ENCODE measurements around the gene CACNA2D2.
A peak's percentile ranks its signal among the peaks of the same experiment; 100 is the strongest.

CACNA2D2 gene

GRCh38 chr3:50340448-50341329 is 162.7 kb downstream of the CACNA2D2 start, which contains the start of gene RASSF1:
TSS of gene RASSF1 (minus strand) at chr3:50340836. CDS start at chr3:50340805, 31 bp downstream.
- DNase-seq = peak; percentile 90

GRCh38 chr3:50340147-50340447 is 163.3 kb downstream of the CACNA2D2 start:
- no peak for DNase-seq

GRCh38 chr3:50339485-50340146 is 163.8 kb downstream of the CACNA2D2 start:
- no peak for DNase-seq

- no peak for DNase-seq
Measured at GRCh38 chr3:50338965-50339364, 164.5 kb downstream of the CACNA2D2 start.

GRCh38 chr3:50337175-50337861 is 166.1 kb downstream of the CACNA2D2 start:
- DNase-seq = peak; percentile 100

GRCh38 chr3:50336452-50337174 is 166.8 kb downstream of the CACNA2D2 start:
- DNase-seq = no peak

- no peak for DNase-seq
Measured at GRCh38 chr3:50334339-50335075, 168.9 kb downstream of the CACNA2D2 start.

GRCh38 chr3:50333744-50334328 is 169.6 kb downstream of the CACNA2D2 start:
- no peak for DNase-seq

GRCh38 chr3:50331364-50331907 is 172.0 kb downstream of the CACNA2D2 start:
- DNase-seq = no peak

GRCh38 chr3:50330330-50330729 is 173.1 kb downstream of the CACNA2D2 start:
- no peak for DNase-seq

GRCh38 chr3:50327943-50328691 is 175.3 kb downstream of the CACNA2D2 start, which contains the start of gene TUSC2:
TSS of gene TUSC2 (minus strand) at chr3:50328223. CDS start at chr3:50328099, 124 bp downstream.
- DNase-seq = peak; percentile 97

GRCh38 chr3:50327129-50327528 is 176.3 kb downstream of the CACNA2D2 start:
- DNase-seq = peak; percentile 27

- no peak for DNase-seq
Measured at GRCh38 chr3:50326182-50326541, 177.3 kb downstream of the CACNA2D2 start.

- no peak for DNase-seq
Measured at GRCh38 chr3:50325497-50326181, 177.8 kb downstream of the CACNA2D2 start.

- peak; percentile 19 for DNase-seq
Measured at GRCh38 chr3:50325113-50325480, 178.3 kb downstream of the CACNA2D2 start.

- peak; percentile 79 for DNase-seq
Measured at GRCh38 chr3:50324351-50325112, 178.9 kb downstream of the CACNA2D2 start.

- peak; percentile 35 for DNase-seq
Measured at GRCh38 chr3:50323614-50324199, 179.7 kb downstream of the CACNA2D2 start.

- DNase-seq = no peak
Measured at GRCh38 chr3:50323092-50323600, 180.3 kb downstream of the CACNA2D2 start.

Data from femur (tissue), 1 donor.